MG63 (cell line): ENCODE measurements around the gene LPP. TPM values are rescaled to one million over a fixed set of nuclear protein-coding genes. Genes with fewer than 3 reads are reported as not detected.

Experiments used
- DNase-seq: peaks from one replicate; pipeline ENCODE4 v3.0.0-alpha.2; 2020
- H3K27me3 ChIP-seq: fragments of 250-450 bp; sonication (Bioruptor Pico); 2 replicates; pipeline ENCODE4 v1.5.1; 2020; ENCODE audit warnings: mild to moderate bottlenecking, moderate library complexity
- H3K36me3 ChIP-seq: fragments of 250-450 bp; sonication (Bioruptor Pico); 2 replicates; pipeline ENCODE4 v1.5.1; 2020; ENCODE audit warnings: mild to moderate bottlenecking, moderate library complexity
- H3K4me3 ChIP-seq: fragments of 250-450 bp; sonication (Bioruptor Pico); 2 replicates; pipeline ENCODE4 v1.5.1; 2020; ENCODE audit warnings: mild to moderate bottlenecking, moderate library complexity
- H3K9me3 ChIP-seq: fragments of 250-450 bp; sonication (Bioruptor Pico); 2 replicates; pipeline ENCODE4 v1.5.1; 2020; ENCODE audit warnings: mild to moderate bottlenecking, moderate library complexity
- total RNA-seq: library from RNA; depleted of rRNA; stranded (reverse); fragments of >200 nt; shearing (Covaris generic); gene quantifications from 2 replicates; pipeline ENCODE4 v1.2.3, GENCODE V29; 2014; ENCODE audit warnings: low replicate concordance

Gene LPP
- total RNA-seq, 1 experiment from 2014 or later: 7.9 TPM

GRCh38 chr3:188727052-188727451 is 573.1 kb downstream of the LPP start:
- no peak for DNase-seq
- H3K9me3 ChIP-seq: no peaks in the 10 kb centered on the region
- no peaks in the 10 kb centered on the region for H3K36me3 ChIP-seq
- no peaks in the 10 kb centered on the region for H3K27me3 ChIP-seq
- no peak overlapping the region for H3K4me3 ChIP-seq

GRCh38 chr3:188728371-188728896 is 574.5 kb downstream of the LPP start:
- no peaks in the 10 kb centered on the region for H3K36me3 ChIP-seq
- H3K27me3 ChIP-seq: no peaks in the 10 kb centered on the region
- no peak for DNase-seq
- H3K4me3 ChIP-seq: no peak overlapping the region
- no peaks in the 10 kb centered on the region for H3K9me3 ChIP-seq

- Histone ChIP-seq H3K27me3 (no peaks in the 10 kb centered on the region), H3K36me3 (no peaks in the 10 kb centered on the region), H3K9me3 (no peaks in the 10 kb centered on the region), H3K4me3 (no peak overlapping the region)
- no peak for DNase-seq
Measured at GRCh38 chr3:188729422-188729821, 575.5 kb downstream of the LPP start.

DNA sequence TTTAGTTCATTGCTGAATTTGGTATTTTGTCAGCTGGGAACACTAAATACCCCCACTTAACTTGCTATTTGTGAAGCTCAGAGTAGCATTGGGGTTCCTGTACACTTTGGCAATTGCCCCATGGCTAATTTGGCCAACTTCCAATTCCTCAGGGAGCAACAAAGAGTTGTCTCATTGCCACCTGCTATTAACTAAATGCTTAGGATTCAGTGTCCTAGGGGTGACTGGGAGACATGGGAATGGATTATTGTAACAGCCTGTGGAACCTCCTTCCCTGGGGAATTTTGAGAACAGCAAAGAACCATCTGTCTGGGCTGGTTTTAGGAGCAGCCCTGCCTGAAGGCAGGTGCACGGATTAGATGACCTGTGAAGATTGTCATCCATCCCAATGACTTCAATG is 580.4 kb downstream of the LPP start:
- no peak for DNase-seq
- H3K4me3 ChIP-seq: no peak overlapping the region
- H3K27me3 ChIP-seq: no peaks in the 10 kb centered on the region
- no peaks in the 10 kb centered on the region for H3K36me3 ChIP-seq
- H3K9me3 ChIP-seq: no peaks in the 10 kb centered on the region

DNA sequence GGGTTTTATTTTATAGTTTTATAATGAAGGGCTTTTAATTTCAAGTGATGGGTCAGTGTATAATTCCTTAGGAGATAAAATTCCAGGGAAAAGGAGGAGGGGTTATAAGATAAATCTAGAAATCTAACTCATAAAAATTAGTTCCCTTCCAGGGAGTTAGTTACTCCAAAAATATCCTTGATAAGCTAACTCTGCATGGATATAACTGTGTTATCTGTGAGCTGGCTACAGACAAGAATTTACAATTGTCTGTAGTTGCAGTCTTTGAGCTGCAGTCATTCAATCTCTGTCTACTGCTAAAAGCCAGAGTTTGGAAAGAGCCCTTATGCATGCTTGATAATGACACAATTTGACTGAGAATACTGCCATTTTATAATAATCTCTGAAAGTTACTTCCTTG is 585.6 kb downstream of the LPP start:
- H3K36me3 ChIP-seq: no peaks in the 10 kb centered on the region
- DNase-seq: no peak
- no peaks in the 10 kb centered on the region for H3K27me3 ChIP-seq

GRCh38 chr3:188740010-188740409 is 586.1 kb downstream of the LPP start:
- H3K4me3 ChIP-seq: no peak overlapping the region
- H3K27me3 ChIP-seq: no peaks in the 10 kb centered on the region
- H3K36me3 ChIP-seq: no peaks in the 10 kb centered on the region
- no peak for DNase-seq
- H3K9me3 ChIP-seq: no peaks in the 10 kb centered on the region; the same call in 1 of the 2 replicates

More for the DNA sequence above, 585.6 kb downstream of the LPP start:
- Histone ChIP-seq H3K9me3 (no peaks in the 10 kb centered on the region; the same call in 1 of the 2 replicates), H3K4me3 (no peak overlapping the region)

DNA sequence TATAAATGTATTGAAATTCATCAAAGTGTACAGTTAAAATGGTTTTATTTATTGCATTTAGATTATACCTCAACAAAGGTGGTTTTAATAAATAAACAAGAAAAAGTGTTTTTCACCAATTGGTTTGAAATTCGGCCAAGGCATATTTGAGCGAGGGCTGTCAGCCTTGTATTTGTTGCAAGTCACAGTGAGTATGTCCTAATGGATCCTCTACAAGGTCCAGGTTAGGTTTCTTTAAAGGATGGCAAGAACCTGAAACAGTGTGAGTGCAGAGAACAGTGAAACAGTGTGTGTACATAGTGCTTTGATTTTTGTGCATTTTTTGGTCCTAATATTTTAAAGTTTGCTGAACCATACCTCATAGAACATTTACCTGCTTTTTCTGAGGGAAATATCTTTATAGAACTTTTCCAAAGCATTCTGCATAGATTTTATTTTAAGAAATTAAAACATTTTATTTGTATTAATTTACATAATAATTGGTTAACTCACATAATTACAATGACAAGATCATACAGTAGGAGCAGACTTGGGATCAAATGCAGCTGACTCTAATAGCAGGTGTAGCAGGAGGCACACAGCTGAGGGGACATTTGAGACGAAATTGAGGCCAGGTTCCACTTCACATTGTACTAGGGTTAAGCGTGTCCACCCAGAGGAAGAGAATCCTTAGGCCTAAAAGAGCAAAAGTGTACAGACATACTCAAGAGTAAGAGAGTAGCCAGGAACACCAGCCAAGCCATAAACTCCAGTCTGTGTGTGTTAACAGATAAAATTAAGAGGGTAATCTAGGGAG is 589.0 kb downstream of the LPP start:
- H3K4me3 ChIP-seq: no peak overlapping the region

GRCh38 chr3:188744166-188744565 is 590.2 kb downstream of the LPP start:
- H3K36me3 ChIP-seq: no peaks in the 10 kb centered on the region
- H3K27me3 ChIP-seq: no peaks in the 10 kb centered on the region
- H3K9me3 ChIP-seq: no peaks in the 10 kb centered on the region; the same call in 1 of the 2 replicates
- DNase-seq: no peak
- H3K4me3 ChIP-seq: no peak overlapping the region

More for the DNA sequence above, 589.0 kb downstream of the LPP start:
- H3K9me3 ChIP-seq: no peaks in the 10 kb centered on the region; the same call in 1 of the 2 replicates
- H3K27me3 ChIP-seq: no peaks in the 10 kb centered on the region
- DNase-seq: no peak
- no peaks in the 10 kb centered on the region for H3K36me3 ChIP-seq

DNA sequence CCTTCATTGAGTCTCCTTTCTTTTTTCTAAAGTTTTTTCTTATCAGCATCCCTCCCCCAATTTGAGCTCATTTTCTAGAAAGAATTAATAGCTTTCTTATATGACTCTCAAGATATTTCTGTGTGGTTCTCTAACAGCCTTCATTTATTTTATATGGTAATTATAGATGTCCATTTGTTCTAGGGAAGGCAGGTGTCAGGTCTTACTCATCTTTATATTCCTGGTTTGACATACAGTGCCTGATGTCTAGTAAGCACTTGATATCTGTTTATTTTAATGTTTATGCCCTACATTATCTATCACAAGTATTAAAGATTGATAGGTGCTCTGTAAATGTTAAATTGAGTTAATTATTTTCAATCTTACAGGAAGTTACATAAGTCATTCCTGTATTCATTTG is 591.1 kb downstream of the LPP start:
- Histone ChIP-seq H3K27me3 (no peaks in the 10 kb centered on the region), H3K9me3 (no peaks in the 10 kb centered on the region; the same call in 1 of the 2 replicates), H3K36me3 (no peaks in the 10 kb centered on the region), H3K4me3 (no peak overlapping the region)
- no peak for DNase-seq

- Histone ChIP-seq H3K9me3 (no peaks in the 10 kb centered on the region; the same call in 1 of the 2 replicates), H3K36me3 (no peaks in the 10 kb centered on the region), H3K27me3 (no peaks in the 10 kb centered on the region), H3K4me3 (no peak overlapping the region)
- no peak for DNase-seq
Measured at GRCh38 chr3:188746291-188746783, 592.4 kb downstream of the LPP start.

- no peak for DNase-seq
- Histone ChIP-seq H3K9me3 (no peaks in the 10 kb centered on the region), H3K36me3 (no peaks in the 10 kb centered on the region), H3K27me3 (no peaks in the 10 kb centered on the region), H3K4me3 (no peak overlapping the region)
Measured at GRCh38 chr3:188747489-188747888, 593.5 kb downstream of the LPP start.

GRCh38 chr3:188749010-188749617 is 595.2 kb downstream of the LPP start:
- Histone ChIP-seq H3K4me3 (no peak overlapping the region), H3K36me3 (no peaks in the 10 kb centered on the region), H3K9me3 (no peaks in the 10 kb centered on the region), H3K27me3 (no peaks in the 10 kb centered on the region)
- no peak for DNase-seq

DNA sequence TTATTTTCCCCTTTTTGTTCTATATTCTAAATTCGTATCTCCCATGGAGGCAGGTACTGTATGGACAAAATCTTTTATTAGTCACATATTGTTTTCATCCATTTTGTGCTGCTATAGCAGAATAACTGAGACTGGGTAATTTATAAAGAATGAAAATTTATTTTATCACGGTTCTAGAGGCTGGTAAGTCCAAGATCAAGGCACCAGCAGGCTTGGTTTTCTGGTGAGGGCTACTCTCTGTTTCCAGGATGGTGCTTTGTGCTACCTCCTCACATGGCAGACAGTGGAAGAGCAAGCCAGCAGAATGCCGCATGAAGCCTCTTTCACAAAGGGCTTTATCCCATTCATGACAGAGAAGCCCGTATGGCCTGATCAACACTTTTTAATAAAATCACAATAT is 595.9 kb downstream of the LPP start:
- no peaks in the 10 kb centered on the region for H3K9me3 ChIP-seq
- H3K4me3 ChIP-seq: no peak overlapping the region
- H3K36me3 ChIP-seq: no peaks in the 10 kb centered on the region
- H3K27me3 ChIP-seq: no peaks in the 10 kb centered on the region
- no peak for DNase-seq

DNA sequence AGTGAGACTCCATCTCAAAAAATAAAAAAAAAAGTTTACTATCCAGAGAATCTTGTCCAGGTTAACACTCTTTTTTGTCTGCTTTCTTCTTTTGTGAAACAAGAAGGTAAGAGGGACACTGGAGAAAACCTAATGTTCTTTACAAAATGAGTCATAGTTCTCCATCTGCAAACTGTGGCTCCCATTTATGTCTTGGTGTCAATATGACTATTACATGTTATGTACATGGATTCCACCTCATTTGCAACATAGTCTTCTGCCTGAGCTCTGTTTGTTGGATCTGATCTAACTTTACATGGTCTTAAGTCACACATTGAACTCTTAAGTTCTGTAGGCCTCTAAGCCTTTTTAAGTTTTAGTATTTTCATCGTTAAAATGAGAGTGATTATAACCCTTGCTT is 596.7 kb downstream of the LPP start:
- Histone ChIP-seq H3K4me3 (no peak overlapping the region), H3K27me3 (no peaks in the 10 kb centered on the region), H3K9me3 (no peaks in the 10 kb centered on the region), H3K36me3 (no peaks in the 10 kb centered on the region)
- no peak for DNase-seq

DNA sequence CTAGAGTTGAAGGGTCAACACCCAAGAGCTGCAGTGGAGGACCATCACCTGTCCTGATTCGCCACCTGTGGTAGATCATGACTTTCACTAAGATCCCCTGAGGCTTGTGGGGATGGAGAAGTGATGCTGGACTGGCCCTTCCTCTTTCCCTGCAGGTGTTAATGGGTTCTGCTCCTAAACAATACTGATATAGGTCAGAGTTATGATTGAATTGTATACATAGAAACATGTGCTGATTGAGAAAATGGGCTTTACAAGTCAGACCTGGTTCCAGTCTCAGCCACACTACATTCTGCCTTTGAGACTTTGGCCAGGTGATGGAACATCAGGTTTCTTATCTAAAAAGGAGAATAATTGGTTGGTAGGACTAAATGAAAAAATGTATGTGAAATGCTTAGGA is 598.9 kb downstream of the LPP start:
- Histone ChIP-seq H3K27me3 (no peaks in the 10 kb centered on the region), H3K4me3 (no peak overlapping the region)
- no peak for DNase-seq

DNA sequence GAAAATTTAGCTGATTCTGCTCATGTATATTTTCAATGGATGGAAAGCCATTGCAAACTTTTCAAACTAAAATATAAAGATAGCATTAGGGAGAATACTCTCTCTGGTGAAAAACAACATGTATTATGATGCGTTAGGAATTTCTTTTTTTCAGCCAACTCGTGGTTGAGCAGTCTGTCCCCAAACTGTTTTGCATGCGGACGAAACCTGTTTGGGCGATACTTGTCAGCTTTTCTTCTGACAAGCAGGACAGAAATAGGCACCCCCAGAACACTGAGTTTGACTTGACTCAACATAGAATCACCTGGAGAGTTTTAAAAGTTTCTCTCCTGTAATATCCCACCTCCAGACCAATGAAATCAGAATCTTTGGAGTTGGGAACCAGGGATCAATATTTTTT is 600.3 kb downstream of the LPP start:
- H3K36me3 ChIP-seq: no peaks in the 10 kb centered on the region
- H3K9me3 ChIP-seq: no peaks in the 10 kb centered on the region
- no peak overlapping the region for H3K4me3 ChIP-seq
- no peak for DNase-seq
- no peaks in the 10 kb centered on the region for H3K27me3 ChIP-seq

More for the DNA sequence above, 598.9 kb downstream of the LPP start:
- Histone ChIP-seq H3K9me3 (no peaks in the 10 kb centered on the region), H3K36me3 (no peaks in the 10 kb centered on the region)

DNA sequence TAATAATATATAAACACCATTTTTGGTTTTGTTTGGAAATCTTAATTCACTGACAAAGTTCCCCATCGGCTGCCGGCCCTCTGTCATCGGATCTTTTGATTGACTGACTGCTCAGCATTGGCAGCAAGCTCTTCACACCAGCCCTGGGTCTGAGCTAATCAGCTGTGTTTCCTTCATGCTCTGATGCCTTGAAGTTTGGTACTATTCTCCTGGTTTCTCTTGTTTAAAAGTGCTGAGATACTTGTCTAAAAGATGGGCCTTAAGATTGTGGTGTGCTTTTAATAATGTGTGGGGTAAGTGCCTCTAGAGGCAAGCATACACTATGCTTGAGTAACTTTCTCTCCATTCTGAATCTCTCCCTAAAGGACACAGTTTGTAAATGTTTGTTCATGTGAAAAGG is 602.3 kb downstream of the LPP start:
- Histone ChIP-seq H3K27me3 (no peaks in the 10 kb centered on the region), H3K9me3 (no peaks in the 10 kb centered on the region), H3K36me3 (no peaks in the 10 kb centered on the region), H3K4me3 (no peak overlapping the region)
- DNase-seq: no peak
